ENCODE measurements around the gene LCA5L. TPM values are rescaled to one million over a fixed set of nuclear protein-coding genes. Genes with fewer than 3 reads are reported as not detected.

The LCA5L gene
- total RNA-seq (4.3 TPM), polyA plus RNA-seq (ENCODE audit: insufficient read depth, low read depth, low replicate concordance) (3.8 TPM)
- long read RNA-seq, donor 1 = 0 reads
- long read RNA-seq, donor 2 = 0 reads
- long read RNA-seq, donor 3 = 0 reads
- long read RNA-seq, donor 4 = 0 reads
- long read RNA-seq, donor 5, partial matches to known transcripts = 0 of 1 reads
- long read RNA-seq, donor 5, other reads (novel, unspliced or antisense) = 0 of 1 reads
- long read RNA-seq, donor 6, partial matches to known transcripts = 0 of 1 reads
- long read RNA-seq, donor 6, other reads (novel, unspliced or antisense) = 0 of 1 reads
- long read RNA-seq, donor 7, partial matches to known transcripts = 0 of 5 reads
- long read RNA-seq, donor 7, other reads (novel, unspliced or antisense) = 5 of 5 reads
- long read RNA-seq, donor 8 = 0 reads
- long read RNA-seq, donor 9, partial matches to known transcripts = 0 of 1 reads
- long read RNA-seq, donor 9, other reads (novel, unspliced or antisense) = 0 of 1 reads
- long read RNA-seq, donor 10, partial matches to known transcripts = 0 of 1 reads
- long read RNA-seq, donor 10, other reads (novel, unspliced or antisense) = 0 of 1 reads

DNA sequence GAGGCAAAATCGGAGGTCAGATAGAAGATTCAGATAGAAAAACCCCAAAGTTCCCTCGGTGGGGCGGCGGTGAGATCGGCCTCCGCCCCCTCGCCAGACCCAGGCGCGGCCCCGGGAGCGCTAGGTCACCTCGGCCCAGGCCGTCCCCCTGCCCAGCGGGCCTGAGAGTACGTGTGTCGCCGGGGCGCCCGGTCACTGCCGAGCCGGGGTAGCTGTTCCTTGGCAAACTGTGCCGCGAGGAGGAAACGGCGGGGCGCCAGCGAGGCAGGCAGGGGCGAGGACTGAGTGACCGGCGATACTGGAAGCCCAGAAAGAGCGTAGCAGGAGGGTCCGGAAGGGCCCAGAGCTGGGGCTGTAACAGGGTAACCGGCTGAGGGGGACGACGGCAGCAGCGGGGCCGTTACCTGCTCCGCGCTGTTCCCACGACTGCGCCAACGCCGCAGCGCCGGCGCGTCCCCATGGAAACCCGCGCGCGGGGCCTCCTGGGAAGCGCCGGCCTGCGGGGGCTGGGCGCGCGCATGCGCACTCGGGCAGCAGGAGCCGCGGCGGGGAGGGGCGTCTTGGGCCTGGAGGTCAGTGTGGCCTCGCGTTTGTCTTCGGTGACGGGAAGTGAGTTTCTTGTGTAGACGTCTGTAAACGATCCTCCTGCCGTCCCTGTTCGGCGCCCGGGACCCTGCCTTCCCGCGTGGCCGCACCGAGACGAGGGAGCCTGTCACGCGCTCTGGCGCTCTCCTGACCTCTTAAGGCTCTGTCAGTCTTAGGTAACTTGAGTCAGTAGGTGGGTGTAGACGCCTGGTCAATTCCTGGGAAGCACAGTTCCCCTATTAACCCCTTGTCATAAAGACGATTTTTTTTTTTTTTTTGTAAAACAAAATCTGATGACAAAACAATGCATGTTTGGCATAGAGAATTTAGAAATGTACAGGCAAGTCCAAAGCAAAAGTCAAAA is at the start of gene LCA5L:
Gene LCA5L (minus strand): TSS at position 458 of the 949 bp plus-strand sequence. CDS start 17,285 bp downstream, outside the sequence.
- TF ChIP-seq, protein P1, sequence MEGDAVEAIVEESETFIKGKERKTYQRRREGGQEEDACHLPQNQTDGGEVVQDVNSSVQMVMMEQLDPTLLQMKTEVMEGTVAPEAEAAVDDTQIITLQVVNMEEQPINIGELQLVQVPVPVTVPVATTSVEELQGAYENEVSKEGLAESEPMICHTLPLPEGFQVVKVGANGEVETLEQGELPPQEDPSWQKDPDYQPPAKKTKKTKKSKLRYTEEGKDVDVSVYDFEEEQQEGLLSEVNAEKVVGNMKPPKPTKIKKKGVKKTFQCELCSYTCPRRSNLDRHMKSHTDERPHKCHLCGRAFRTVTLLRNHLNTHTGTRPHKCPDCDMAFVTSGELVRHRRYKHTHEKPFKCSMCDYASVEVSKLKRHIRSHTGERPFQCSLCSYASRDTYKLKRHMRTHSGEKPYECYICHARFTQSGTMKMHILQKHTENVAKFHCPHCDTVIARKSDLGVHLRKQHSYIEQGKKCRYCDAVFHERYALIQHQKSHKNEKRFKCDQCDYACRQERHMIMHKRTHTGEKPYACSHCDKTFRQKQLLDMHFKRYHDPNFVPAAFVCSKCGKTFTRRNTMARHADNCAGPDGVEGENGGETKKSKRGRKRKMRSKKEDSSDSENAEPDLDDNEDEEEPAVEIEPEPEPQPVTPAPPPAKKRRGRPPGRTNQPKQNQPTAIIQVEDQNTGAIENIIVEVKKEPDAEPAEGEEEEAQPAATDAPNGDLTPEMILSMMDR (IDR thresholded peaks at IDR 0.05; ENCODE audit: borderline replicate concordance, extremely low read depth, insufficient read depth) = no peak
- Histone ChIP-seq H3K9me3 (ENCODE audit: control insufficient read depth in 2 of 3, insufficient read depth in 1 of 3, low read length in 3 of 3) (no peaks in the 10 kb centered on the region), H3K9ac (ENCODE audit: low read length in 3 of 3) (peak within 1 kb of the TSS; percentile 62 to 84 (median 83)), H3K4me3 (ENCODE audit: low read length in 3 of 3) (peak within 1 kb of the TSS; percentile 77 to 88 (median 87)), H3K36me3 (ENCODE audit: control insufficient read depth in 2 of 3, insufficient read depth in 3 of 3, low read length in 3 of 3) (no peaks in the 10 kb centered on the region), H3K27me3 (ENCODE audit: control insufficient read depth, insufficient read depth, low read length) (no peaks in the 10 kb centered on the region), H3K4me1 (ENCODE audit: control insufficient read depth in 2 of 3, insufficient read depth in 2 of 3, low read depth in 1 of 3, low read length in 3 of 3) (peaks cover 3 to 11% (median 9%) of the 10 kb centered on the region in 3 donors), H3K27ac (ENCODE audit: low read depth in 2 of 2, low read length in 2 of 2) (peak within 1 kb of the TSS; percentile 96 to 97)
- FAIRE-seq (no peak), DNase-seq (peak; percentile 94 to 97 (median 96))
- intact Hi-C loops (cut with DNase I) = no loop called here

DNA sequence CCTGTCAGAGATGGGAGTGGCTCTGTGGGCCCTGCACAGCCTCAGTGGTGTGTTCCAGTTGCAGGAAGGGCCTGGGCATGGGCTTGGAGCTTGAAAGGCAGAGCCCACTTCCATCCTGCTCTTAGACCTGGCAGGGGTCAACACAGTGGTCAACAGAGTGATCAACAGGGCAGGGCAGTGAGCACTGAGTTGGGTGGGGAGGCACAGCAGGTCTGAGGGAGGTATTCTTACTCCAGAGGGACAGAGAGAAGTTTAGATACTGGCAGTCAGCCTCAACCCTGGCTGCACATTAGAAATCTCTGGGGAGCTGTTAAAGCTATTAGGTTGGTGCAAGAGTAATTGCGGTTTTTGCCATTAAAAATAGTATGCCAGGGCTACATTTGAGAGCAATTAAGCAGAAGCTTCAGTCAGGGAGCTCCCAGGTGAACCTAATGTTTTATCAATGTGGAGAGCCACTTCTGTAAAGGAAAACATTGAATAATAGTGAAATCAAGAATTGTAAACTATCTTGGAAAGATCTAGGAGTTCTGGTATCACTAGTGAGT is 43.9 kb upstream of the LCA5L start:
- Histone ChIP-seq H3K9ac (ENCODE audit: low read length in 3 of 3) (no peak overlapping the region), H3K4me1 (ENCODE audit: control insufficient read depth in 2 of 3, insufficient read depth in 2 of 3, low read depth in 1 of 3, low read length in 3 of 3) (no peaks in the 10 kb centered on the region), H3K36me3 (ENCODE audit: control insufficient read depth in 2 of 3, insufficient read depth in 3 of 3, low read length in 3 of 3) (no peaks in the 10 kb centered on the region), H3K27me3 (ENCODE audit: control insufficient read depth, insufficient read depth, low read length) (no peaks in the 10 kb centered on the region), H3K4me3 (ENCODE audit: low read length in 3 of 3) (no peak overlapping the region), H3K27ac (ENCODE audit: low read depth in 2 of 2, low read length in 2 of 2) (no peak overlapping the region), H3K9me3 (ENCODE audit: control insufficient read depth in 2 of 3, insufficient read depth in 1 of 3, low read length in 3 of 3) (peaks cover 0 to 4% (median 0%) of the 10 kb centered on the region in 3 donors)
- intact Hi-C loops (cut with DNase I) = no loop called here
- FAIRE-seq (no peak), DNase-seq (no peak)
- TF ChIP-seq, protein P1 (IDR thresholded peaks at IDR 0.05; ENCODE audit: borderline replicate concordance, extremely low read depth, insufficient read depth) = no peak

- intact Hi-C loops (cut with DNase I) = no loop called here
- FAIRE-seq = no peak
- H3K9ac ChIP-seq (ENCODE audit: low read length in 3 of 3) = no peak overlapping the region
- no peaks in the 10 kb centered on the region for H3K36me3 ChIP-seq (ENCODE audit: control insufficient read depth in 2 of 3, insufficient read depth in 3 of 3, low read length in 3 of 3)
- TF ChIP-seq, protein P1 (IDR thresholded peaks at IDR 0.05; ENCODE audit: borderline replicate concordance, extremely low read depth, insufficient read depth) = no peak
- no peak overlapping the region for H3K27ac ChIP-seq (ENCODE audit: low read depth in 2 of 2, low read length in 2 of 2)
- no peaks in the 10 kb centered on the region for H3K4me1 ChIP-seq (ENCODE audit: control insufficient read depth in 2 of 3, insufficient read depth in 2 of 3, low read depth in 1 of 3, low read length in 3 of 3)
- H3K9me3 ChIP-seq (ENCODE audit: control insufficient read depth in 2 of 3, insufficient read depth in 1 of 3, low read length in 3 of 3) = no peaks in the 10 kb centered on the region
- H3K4me3 ChIP-seq (ENCODE audit: low read length in 3 of 3) = no peak overlapping the region
- DNase-seq = no peak
- no peaks in the 10 kb centered on the region for H3K27me3 ChIP-seq (ENCODE audit: control insufficient read depth, insufficient read depth, low read length)
Measured at GRCh38 chr21:39484711-39485276, 39.2 kb upstream of the LCA5L start.
